ENCODE results near the gene CENPP. TPM values are rescaled to one million over a fixed set of nuclear protein-coding genes. Genes with fewer than 3 reads are reported as not detected.

CENPP gene
- total RNA-seq, 1 donor: 2.2 TPM

- no peak overlapping the region for H3K4me3 ChIP-seq (ENCODE audit: low read depth, low read length)
- no peak for DNase-seq (ENCODE audit: low read depth)
- no peak for TF ChIP-seq CTCF (IDR thresholded peaks at IDR 0.05; ENCODE audit: insufficient read depth, low read depth, low read length)
Observed at GRCh38 chr9:92512622-92513021, 186.9 kb downstream of the CENPP start.

- no peak overlapping the region for H3K4me3 ChIP-seq (ENCODE audit: low read depth, low read length)
- no peak for DNase-seq (ENCODE audit: low read depth)
- TF ChIP-seq CTCF (IDR thresholded peaks at IDR 0.05; ENCODE audit: insufficient read depth, low read depth, low read length): no peak
Observed at GRCh38 chr9:92513349-92513748, 187.6 kb downstream of the CENPP start.

GRCh38 chr9:92514635-92515034 is 188.9 kb downstream of the CENPP start:
- no peak for TF ChIP-seq CTCF (IDR thresholded peaks at IDR 0.05; ENCODE audit: insufficient read depth, low read depth, low read length)
- no peak overlapping the region for H3K4me3 ChIP-seq (ENCODE audit: low read depth, low read length)
- DNase-seq (ENCODE audit: low read depth): no peak

- TF ChIP-seq CTCF (IDR thresholded peaks at IDR 0.05; ENCODE audit: insufficient read depth, low read depth, low read length): no peak
- DNase-seq (ENCODE audit: low read depth): no peak
- no peak overlapping the region for H3K4me3 ChIP-seq (ENCODE audit: low read depth, low read length)
Observed at GRCh38 chr9:92516521-92516920, 190.8 kb downstream of the CENPP start.

- no peak overlapping the region for H3K4me3 ChIP-seq (ENCODE audit: low read depth, low read length)
- TF ChIP-seq CTCF (IDR thresholded peaks at IDR 0.05; ENCODE audit: insufficient read depth, low read depth, low read length): no peak
- DNase-seq (ENCODE audit: low read depth): no peak
Observed at GRCh38 chr9:92517046-92517445, 191.3 kb downstream of the CENPP start.

- DNase-seq (ENCODE audit: low read depth): no peak
- no peak overlapping the region for H3K4me3 ChIP-seq (ENCODE audit: low read depth, low read length)
- TF ChIP-seq CTCF (IDR thresholded peaks at IDR 0.05; ENCODE audit: insufficient read depth, low read depth, low read length): no peak
Observed at GRCh38 chr9:92518199-92518598, 192.4 kb downstream of the CENPP start.

GRCh38 chr9:92520837-92521236 is 195.1 kb downstream of the CENPP start:
- H3K4me3 ChIP-seq (ENCODE audit: low read depth, low read length): no peak overlapping the region
- TF ChIP-seq CTCF (IDR thresholded peaks at IDR 0.05; ENCODE audit: insufficient read depth, low read depth, low read length): no peak
- DNase-seq (ENCODE audit: low read depth): no peak

Data from fibroblast of villous mesenchyme (primary cell).